NK-92 (cell line): Measurements from ENCODE around the gene PUDP.

Experiments
- DNase-seq: peaks from one replicate; lab custom pipeline; 2025; ENCODE audit not compliant: unreplicated experiment; lab: John Stamatoyannopoulos, UW

PUDP gene

GRCh38 chrX:7147413-7147977 is 458 bp downstream of the PUDP start, which contains the start of gene STS:
TSS of gene STS (plus strand) at chrX:7147712. CDS start at chrX:7253200, 105,488 bp downstream.
- no peak for DNase-seq

DNA sequence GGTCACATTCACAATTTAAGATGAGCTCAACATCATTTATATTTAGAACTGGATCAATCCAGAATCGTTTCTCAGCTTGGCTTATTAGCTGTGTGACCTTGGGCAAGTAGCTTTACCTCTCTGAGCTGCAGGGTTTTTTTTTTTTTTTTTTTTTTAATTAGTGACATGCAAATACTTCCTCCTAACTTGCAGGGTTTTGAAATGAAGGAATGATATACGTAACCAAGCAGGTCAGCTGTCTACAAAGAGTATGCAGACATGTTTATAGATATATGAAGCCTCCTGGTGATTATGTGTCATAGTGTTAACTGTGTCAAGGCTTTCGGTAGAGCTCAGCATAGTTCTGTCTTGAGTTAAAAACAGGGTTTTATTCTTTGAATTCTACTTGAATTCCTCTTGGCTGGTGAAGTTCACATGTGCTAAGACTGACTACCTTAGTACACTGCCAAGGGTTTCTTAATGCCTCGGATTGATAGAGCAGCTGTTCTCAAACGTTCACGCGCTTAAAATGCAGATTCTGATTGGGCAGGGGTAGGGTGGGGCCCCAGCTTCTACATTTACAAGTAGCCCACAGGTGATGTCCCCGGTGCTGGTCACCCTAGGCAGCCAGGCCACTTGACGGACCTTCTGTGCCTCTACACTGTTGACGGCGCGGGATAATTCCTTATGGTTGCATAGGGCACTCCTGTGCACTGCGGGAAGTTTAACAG is 1.1 kb downstream of the PUDP start:
- no peak for DNase-seq

DNA sequence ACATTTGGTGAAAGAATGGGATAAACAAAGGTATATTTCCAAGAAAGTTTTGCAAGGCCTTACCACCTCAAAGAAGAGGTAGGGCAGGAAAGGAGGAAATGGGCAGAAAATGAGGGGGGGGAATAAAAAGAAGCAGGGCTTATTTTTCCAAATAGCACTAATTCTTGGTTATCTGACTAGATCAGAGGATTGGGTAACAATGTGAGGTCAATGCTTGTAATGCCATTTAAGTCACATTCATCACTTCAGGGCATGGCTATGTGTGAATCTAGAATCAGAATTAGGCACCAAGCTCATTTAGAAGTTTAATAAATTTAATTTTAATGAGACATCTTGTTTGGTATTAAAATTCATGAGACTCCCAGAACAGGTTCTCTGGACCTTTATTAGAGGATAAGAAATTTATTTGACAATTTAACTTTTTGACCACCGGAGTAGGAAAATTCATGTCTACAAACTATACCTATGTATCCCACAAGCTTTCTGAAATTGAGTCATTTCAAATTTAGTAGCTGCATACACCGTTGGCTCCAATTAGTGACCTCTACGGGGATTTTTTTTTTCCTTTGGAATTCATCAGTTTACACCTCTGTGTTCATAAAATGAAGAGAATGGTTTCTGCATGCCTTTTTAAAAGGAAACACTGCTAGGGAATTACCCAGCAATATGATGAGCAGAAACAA is 1.8 kb downstream of the PUDP start:
- DNase-seq = no peak

DNA sequence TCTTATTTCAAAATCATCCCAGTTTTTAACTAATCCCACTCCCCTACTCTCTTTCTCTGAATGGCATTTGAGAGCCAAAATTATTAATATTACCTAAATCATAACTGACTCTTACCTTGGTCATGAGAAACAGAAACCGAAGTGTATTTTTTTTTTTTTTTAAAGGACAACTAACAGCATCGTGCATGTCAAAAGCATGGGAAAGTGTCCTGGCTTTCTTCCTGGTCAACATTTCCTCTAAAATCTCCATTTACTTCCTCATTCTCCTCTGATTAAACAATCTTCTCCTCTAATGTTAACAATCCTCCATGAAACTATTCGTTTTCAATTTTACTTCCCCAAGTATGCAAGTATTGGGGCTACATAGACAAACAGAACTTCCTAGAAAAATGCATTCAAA is 2.5 kb downstream of the PUDP start:
- no peak for DNase-seq

DNA sequence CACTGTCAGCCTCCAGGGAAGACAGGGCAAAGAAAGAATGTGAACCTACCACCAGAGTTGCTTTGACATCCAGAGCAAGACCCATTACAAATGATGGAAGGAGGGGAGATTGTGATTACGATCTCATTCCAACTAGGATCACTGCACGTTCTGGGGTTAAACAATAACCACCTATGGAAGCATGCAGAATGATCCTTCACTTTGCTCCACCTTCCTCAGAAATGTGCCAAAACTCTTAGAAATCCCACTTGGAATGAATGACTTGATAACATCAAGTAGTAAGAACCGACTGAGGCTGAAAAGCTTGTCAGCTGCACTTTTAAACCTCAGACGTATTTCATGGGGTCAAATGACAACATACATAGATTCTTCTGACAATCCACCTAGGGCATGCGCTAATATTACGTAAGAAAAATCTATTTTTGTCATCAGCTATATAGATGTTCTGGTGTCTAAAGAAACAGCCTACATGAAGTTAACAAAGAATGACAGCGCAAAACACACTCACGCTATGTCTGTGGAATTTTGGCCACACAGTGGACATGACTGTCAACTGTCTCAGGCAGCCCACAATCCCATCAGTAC is 3.9 kb downstream of the PUDP start:
- no peak for DNase-seq

DNA sequence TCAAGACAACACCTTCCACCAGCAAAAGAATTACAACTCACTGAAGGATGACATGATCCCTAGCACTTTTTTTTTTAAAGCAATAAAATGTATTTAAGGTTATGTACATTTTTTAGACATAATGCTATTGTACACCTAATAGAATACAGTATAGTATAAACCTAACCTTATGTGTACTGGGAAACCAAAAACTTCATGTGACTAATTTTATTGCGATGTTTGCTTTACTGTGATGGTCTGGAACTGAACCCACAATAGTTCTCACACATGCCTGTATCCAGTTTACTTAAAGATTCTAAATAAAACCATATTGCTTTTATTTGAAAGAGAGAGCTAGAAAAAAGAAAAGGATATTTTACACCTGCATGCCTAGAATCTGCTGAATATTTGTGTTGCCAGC is 4.9 kb downstream of the PUDP start:
- DNase-seq = no peak

GRCh38 chrX:7139202-7140081 is 8.5 kb downstream of the PUDP start:
- no peak for DNase-seq

DNA sequence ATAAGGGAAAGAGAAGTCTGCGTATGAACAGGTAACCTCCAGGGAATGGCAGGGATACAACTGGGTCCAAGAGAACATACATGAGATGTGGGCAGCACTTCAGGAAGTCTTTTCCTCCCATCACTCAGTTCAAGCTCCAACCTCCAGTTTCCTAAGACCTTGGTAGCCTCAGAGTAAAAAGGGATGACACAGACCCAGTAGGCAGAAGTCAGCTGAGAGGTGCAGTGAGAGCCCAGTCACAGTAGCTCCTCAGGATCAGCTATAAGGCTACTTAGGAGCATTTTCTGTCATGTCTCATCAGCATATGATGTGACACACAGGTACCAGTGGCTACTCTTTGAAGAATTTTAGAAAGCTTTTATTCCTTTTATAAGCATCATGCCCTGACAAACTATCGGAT is 13.0 kb downstream of the PUDP start:
- DNase-seq = no peak

GRCh38 chrX:7133050-7133440 is 14.9 kb downstream of the PUDP start:
- DNase-seq = no peak

DNA sequence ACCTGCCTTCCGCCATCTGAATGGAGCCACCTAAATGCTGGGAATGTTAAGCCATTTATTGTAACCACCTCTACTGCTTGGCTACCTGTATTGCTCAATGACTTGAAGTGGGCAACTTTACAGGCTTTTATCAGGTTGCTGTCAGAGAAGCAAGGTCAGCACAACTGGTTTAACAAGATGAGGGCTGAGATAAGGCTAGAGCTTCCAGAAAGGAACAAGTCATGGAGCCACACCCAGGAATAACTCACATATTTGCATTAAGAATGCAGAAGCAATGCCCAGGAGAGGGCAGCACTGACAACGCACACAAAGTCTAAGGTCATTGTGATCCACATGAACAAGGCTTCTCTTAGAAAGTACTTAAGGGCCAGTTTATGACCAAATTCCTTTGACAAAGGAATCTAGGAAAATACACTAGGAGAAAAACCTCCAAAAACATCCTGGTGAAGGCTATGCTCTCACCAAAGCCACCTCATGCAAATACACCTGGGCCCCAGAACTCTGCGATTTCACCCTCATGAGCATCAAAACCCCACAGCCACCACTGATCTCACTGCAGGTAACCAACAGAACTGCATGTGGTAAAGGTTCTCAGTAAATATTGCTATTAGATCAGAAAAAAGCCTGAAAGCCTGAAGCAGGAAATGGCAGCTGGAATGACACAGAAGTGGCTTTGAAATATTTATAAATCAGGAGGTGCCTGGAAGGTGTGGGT is 15.5 kb downstream of the PUDP start:
- no peak for DNase-seq

- DNase-seq = no peak
Measured at GRCh38 chrX:7131621-7132020, 16.3 kb downstream of the PUDP start.

DNA sequence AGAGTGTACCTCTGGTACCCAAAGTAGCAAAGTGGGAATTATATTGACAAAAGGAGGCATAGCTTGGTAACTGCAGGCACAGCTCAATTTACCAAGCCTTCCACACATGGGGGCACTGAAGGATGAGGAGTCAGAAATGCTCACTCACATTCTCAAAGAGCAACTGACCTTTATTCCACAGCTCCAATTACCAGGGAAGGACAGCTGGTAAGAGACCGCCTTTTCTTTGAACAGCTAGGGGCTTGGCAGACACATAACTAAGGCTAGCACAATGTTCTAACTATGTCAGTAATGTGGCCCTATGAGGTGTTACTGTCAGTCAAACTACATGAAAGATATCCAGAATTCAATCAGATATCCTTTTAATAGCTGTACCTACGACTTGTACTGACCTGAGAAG is 20.9 kb downstream of the PUDP start:
- no peak for DNase-seq

- DNase-seq = no peak
Measured at GRCh38 chrX:7120878-7121219, 27.1 kb downstream of the PUDP start.

GRCh38 chrX:7119950-7120877 is 27.7 kb downstream of the PUDP start:
- DNase-seq = no peak

DNA sequence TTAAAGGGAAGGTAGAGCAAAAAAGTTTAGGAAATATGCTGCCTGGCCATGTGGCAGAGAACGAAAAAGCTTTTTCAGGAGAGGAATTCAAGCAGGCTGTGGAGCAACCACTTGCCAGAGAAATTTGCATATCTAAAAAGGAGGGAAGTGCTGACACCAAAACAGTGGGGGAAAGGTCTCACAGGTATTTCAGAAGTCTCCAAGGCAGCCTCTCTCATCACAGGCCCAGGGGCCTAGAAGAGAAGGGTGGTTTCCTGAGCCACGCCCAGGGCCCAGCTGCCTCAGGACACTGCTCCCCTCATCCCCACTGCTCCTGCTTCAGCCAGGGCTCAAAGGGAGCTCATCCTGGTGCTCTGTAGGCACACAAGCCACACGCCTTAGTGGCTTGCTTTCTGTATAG is 30.4 kb downstream of the PUDP start:
- no peak for DNase-seq

- no peak for DNase-seq
Measured at GRCh38 chrX:7116081-7116480, 31.9 kb downstream of the PUDP start.

DNA sequence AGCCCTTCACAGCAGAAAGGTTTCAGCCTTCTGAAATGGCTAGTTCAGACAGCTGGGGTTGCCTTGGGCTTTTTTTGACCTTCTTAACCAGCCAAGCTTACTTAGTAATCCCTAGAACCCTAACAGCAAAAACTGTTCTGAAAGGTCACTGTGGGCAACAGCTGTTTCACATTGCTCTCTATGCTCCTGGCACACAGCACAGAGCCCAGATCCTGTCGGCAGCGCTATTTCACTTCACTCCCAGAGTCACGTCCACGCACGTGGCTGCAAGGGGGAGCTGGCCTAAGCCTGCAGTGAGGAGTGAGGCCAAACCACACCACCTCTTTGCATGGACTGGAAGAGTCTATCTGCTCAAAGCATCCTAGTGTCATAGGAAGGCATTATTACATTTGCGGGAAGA is 32.4 kb downstream of the PUDP start:
- DNase-seq = no peak

- DNase-seq = no peak
Measured at GRCh38 chrX:7112071-7112470, 35.9 kb downstream of the PUDP start.

DNA sequence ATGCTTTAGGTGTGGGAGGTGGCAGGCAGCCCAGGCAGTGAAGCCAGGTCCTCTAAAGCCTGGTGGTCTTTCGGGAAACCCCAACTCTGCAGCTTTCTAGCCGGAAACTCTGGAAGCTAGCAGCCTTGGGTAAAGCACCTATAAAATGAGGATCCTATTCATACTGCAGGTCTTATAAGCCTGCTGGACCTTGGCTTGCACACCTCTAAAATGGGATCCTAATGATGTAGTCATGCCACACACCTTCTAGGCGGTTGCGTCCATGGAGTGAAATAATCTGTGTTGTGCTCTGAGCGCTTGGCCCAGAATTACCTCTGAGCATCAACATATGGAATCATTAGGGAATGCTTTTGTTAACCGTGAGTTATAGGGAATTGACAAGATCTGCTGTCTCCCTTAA is 36.4 kb downstream of the PUDP start:
- no peak for DNase-seq
